ENCODE results near the gene FMO1. TPM values are rescaled to one million over a fixed set of nuclear protein-coding genes. Genes with fewer than 3 reads are reported as not detected.

FMO1 gene
- total RNA-seq, 1 experiment from 2014 or later, result not detected

DNA sequence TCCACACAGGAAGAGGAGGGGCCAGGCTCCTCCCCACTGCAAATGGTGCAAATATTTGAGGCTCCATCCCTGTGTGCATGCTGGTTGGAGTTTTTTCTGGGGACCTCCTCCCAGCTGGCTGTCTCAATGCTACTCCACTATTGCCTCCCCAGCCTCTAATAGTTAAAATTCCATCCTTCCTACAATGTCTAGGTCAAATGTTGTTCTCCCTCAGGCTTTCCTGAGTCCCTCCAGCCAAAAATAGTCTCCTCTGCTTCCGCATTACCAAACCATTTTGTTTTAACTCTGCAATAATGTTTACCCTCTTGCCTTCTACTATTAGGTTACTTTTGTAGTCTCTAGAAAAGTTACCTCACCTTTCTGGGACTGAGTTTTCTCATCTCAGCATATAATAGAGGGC, 29.6 kb upstream of the FMO1 start:
- H3K4me3 ChIP-seq (replicated peaks in 1 of 2; ENCODE audit: low read depth in 1 of 2, low read length in 2 of 2), result no peak overlapping the region
- RAD21 ChIA-PET (ENCODE audit: low non-redundant PET in 1 of 2, low total read pairs in 2 of 2, uncharacterized antibody in 2 of 2, unreplicated experiment in 2 of 2), result no interaction called here
- no peaks in the 10 kb centered on the region for H3K9me2 ChIP-seq (ENCODE audit: insufficient read depth)
- no peak overlapping the region for H3K9ac ChIP-seq (ENCODE audit: low read length)
- no peaks in the 10 kb centered on the region for H3K36me3 ChIP-seq (ENCODE audit: control insufficient read depth in 1 of 2, insufficient read depth in 2 of 2, low read length in 2 of 2)
- H3K79me2 ChIP-seq (ENCODE audit: insufficient read depth, low read length), result no peaks in the 10 kb centered on the region
- no peaks in the 10 kb centered on the region for H3K27me3 ChIP-seq (ENCODE audit: insufficient read depth, low read length)
- ATAC-seq (no peak), DNase-seq (ENCODE audit: low read depth, low spot score) (no peak)
- H3K4me2 ChIP-seq (ENCODE audit: low read length), result no peak overlapping the region
- POLR2A ChIA-PET, result no interaction called here
- no TSS peak for BruUV-seq (replicated peaks)
- CTCF ChIA-PET, result interaction anchor here (1.0 kb wide), 1 partner anchor 8 kb away, joined by 3 read pairs; no protein-coding TSS in a partner anchor
- TF ChIP-seq EZH2 (IDR thresholded peaks at IDR 0.05), result no peak
- TF ChIP-seq CEBPB (IDR thresholded peaks at IDR 0.05; ENCODE audit: low read depth), result no peak
- TF ChIP-seq ZNF274 (IDR thresholded peaks at IDR 0.05; ENCODE audit: low read depth, low read length), result no peak
- TF ChIP-seq ZFX (IDR thresholded peaks at IDR 0.05), result no peak
- TF ChIP-seq CBX3 (IDR thresholded peaks at IDR 0.05; ENCODE audit: low read depth), result no peak
- no peak for TF ChIP-seq RAD21 (IDR thresholded peaks at IDR 0.05; ENCODE audit: low read depth)
- TF ChIP-seq, protein P1, sequence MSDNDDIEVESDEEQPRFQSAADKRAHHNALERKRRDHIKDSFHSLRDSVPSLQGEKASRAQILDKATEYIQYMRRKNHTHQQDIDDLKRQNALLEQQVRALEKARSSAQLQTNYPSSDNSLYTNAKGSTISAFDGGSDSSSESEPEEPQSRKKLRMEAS (IDR thresholded peaks at IDR 0.05), result no peak
- no peak for TF ChIP-seq EZH2phosphoT487 (IDR thresholded peaks at IDR 0.05; ENCODE audit: borderline replicate concordance)
- TF ChIP-seq, protein P2, sequence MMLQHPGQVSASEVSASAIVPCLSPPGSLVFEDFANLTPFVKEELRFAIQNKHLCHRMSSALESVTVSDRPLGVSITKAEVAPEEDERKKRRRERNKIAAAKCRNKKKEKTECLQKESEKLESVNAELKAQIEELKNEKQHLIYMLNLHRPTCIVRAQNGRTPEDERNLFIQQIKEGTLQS (IDR thresholded peaks at IDR 0.05), result no peak
- no peak for TF ChIP-seq POLR2AphosphoS5 (IDR thresholded peaks at IDR 0.05; ENCODE audit: low read depth, low read length)
- TF ChIP-seq EGR1 (IDR thresholded peaks at IDR 0.05; ENCODE audit: low read depth), result no peak
- no peak for TF ChIP-seq ELF1 (IDR thresholded peaks at IDR 0.05; ENCODE audit: borderline replicate concordance, low read depth)
- no peak for TF ChIP-seq TCF7L2 (IDR thresholded peaks at IDR 0.05; ENCODE audit: borderline replicate concordance, extremely low read depth, insufficient read depth, insufficient read length)
- no peak for TF ChIP-seq JUND (IDR thresholded peaks at IDR 0.05)
- TF ChIP-seq SP1 (IDR thresholded peaks at IDR 0.05; ENCODE audit: low read depth), result no peak
- TF ChIP-seq, protein P3, sequence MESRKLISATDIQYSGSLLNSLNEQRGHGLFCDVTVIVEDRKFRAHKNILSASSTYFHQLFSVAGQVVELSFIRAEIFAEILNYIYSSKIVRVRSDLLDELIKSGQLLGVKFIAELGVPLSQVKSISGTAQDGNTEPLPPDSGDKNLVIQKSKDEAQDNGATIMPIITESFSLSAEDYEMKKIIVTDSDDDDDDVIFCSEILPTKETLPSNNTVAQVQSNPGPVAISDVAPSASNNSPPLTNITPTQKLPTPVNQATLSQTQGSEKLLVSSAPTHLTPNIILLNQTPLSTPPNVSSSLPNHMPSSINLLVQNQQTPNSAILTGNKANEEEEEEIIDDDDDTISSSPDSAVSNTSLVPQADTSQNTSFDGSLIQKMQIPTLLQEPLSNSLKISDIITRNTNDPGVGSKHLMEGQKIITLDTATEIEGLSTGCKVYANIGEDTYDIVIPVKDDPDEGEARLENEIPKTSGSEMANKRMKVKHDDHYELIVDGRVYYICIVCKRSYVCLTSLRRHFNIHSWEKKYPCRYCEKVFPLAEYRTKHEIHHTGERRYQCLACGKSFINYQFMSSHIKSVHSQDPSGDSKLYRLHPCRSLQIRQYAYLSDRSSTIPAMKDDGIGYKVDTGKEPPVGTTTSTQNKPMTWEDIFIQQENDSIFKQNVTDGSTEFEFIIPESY (IDR thresholded peaks at IDR 0.05; ENCODE audit: extremely low read depth, insufficient replicate concordance, low read length), result no peak
- no peak for TF ChIP-seq POLR2A (IDR thresholded peaks at IDR 0.05; ENCODE audit: borderline replicate concordance, extremely low read depth, insufficient read depth, insufficient read length)
- no peak for TF ChIP-seq SRF (IDR thresholded peaks at IDR 0.05; ENCODE audit: low read depth)
- H2AFZ ChIP-seq (ENCODE audit: low read depth, low read length, poor library complexity, severe bottlenecking), result no peak overlapping the region
- H4K20me1 ChIP-seq (ENCODE audit: insufficient read depth), result no peaks in the 10 kb centered on the region
- H3K27ac ChIP-seq (ENCODE audit: low read depth, low read length), result no peak overlapping the region
- intact Hi-C loops (cut with micrococcal nuclease), result no loop called here
- H3K4me1 ChIP-seq (ENCODE audit: control insufficient read depth in 1 of 2, insufficient read depth in 2 of 2, low read length in 2 of 2), result no peaks in the 10 kb centered on the region
- no peaks in the 10 kb centered on the region for H3K9me3 ChIP-seq (ENCODE audit: control insufficient read depth in 1 of 2, insufficient read depth in 1 of 2, low read depth in 1 of 2, low read length in 2 of 2)

Measured in HCT116 (cell line).